ENCODE measurements around the gene PAX8.

GRCh38 chr2:113282747-113283533 is 4.2 kb upstream of the PAX8 start:
- TF ChIP-seq EZH2 (IDR thresholded peaks at IDR 0.05) (no peak), CTCF (IDR thresholded peaks at IDR 0.05) (peak; percentile 25), EZH2phosphoT487 (IDR thresholded peaks at IDR 0.05) (no peak)
